ENCODE measurements around the gene FRY.

- TF ChIP-seq POLR2A (IDR thresholded peaks at IDR 0.05; ENCODE audit: low read depth, low read length) = no peak
- TF ChIP-seq TAF1 (IDR thresholded peaks at IDR 0.05; ENCODE audit: low read depth, low read length) = no peak
- TF ChIP-seq POU2F2 (IDR thresholded peaks at IDR 0.05; ENCODE audit: low read depth, low read length) = no peak
- TF ChIP-seq POLR2AphosphoS5 (IDR thresholded peaks at IDR 0.05; ENCODE audit: low read depth, low read length) = no peak
- no peak for TF ChIP-seq PAX5 (IDR thresholded peaks at IDR 0.05; ENCODE audit: insufficient read depth, low read length, severe bottlenecking)
These were observed 89.7 kb downstream of the FRY start for GRCh38 chr13:32121316-32121715.

Data from GM12891 (cell line).